Omental fat pad (tissue), 4 donors: ENCODE data around the gene ZNF439. TPM values are rescaled to one million over a fixed set of nuclear protein-coding genes. Genes with fewer than 3 reads are reported as not detected.
"Not testable (repeated sequence)": the region's sequence is repeated elsewhere in the genome, so short reads cannot be mapped to it uniquely, and the experiment has no call there.

Experiments used
- ATAC-seq: fragments of 150-250 bp; one replicate; pipeline ENCODE4 v1.9.1; 2016; ENCODE audit warnings: mild to moderate bottlenecking, moderate library complexity; ENCODE audit not compliant: low FRiP score
- DNase-seq: peaks from one replicate; pipeline ENCODE4 v3.0.0-alpha.2; 2019; ENCODE audit warnings: low spot score
- CTCF ChIP-seq, 3 donors: fragments of 450-650 bp; IDR thresholded peaks; one replicate each; pipeline ENCODE4 v1.5.1; 2016 to 2017; ENCODE audit warnings: antibody characterized with exemption in 3 of 3, mild to moderate bottlenecking in 3 of 3, moderate library complexity in 2 of 3
- total RNA-seq, 4 donors: library from RNA; depleted of rRNA; stranded (reverse); fragments of >200 nt; gene quantifications; one replicate each; pipeline ENCODE4 v1.1.0, GENCODE V29; 2016

ZNF439 gene
- total RNA-seq, 4 donors from 2014 or later, result 1.6 to 8.2 (median 2.6) TPM

GRCh38 chr19:11853358-11853757 lies 4.8 kb downstream of the ZNF439 start:
- DNase-seq (no peak), ATAC-seq (no peak)
- TF ChIP-seq CTCF (IDR thresholded peaks at IDR 0.05), result no peak

GRCh38 chr19:11856596-11857250 lies 8.2 kb downstream of the ZNF439 start:
- ATAC-seq, result no peak
- DNase-seq, result no peak
- TF ChIP-seq CTCF (IDR thresholded peaks at IDR 0.05), result no peak

GRCh38 chr19:11860721-11861120 lies 12.2 kb downstream of the ZNF439 start:
- ATAC-seq, result no peak
- TF ChIP-seq CTCF (IDR thresholded peaks at IDR 0.05), result no peak
- no peak for DNase-seq

- no peak for TF ChIP-seq CTCF (IDR thresholded peaks at IDR 0.05)
- DNase-seq, result no peak
- no peak for ATAC-seq
These were observed 12.8 kb downstream of the ZNF439 start for GRCh38 chr19:11861301-11861700.

GRCh38 chr19:11867766-11868165 lies 19.2 kb downstream of the ZNF439 start:
- DNase-seq, ATAC-seq: not testable (repeated sequence)

- DNase-seq (no peak), ATAC-seq (no peak)
- TF ChIP-seq CTCF (IDR thresholded peaks at IDR 0.05), result no peak
These were observed 19.7 kb downstream of the ZNF439 start for GRCh38 chr19:11868188-11868587.

GRCh38 chr19:11872624-11873023 lies 24.1 kb downstream of the ZNF439 start:
- TF ChIP-seq CTCF (IDR thresholded peaks at IDR 0.05), result no peak
- no peak for DNase-seq

More at GRCh38 chr19:11872624-11873023, 24.1 kb downstream of the ZNF439 start:
- ATAC-seq, result no peak
